GM12875 (cell line): ENCODE results near the gene MCM8.

Experiments
- H3K4me3 ChIP-seq: one replicate; pipeline ENCODE4 v1.5.1; 2011; ENCODE audit warnings: low read depth, low read length, control low read depth
- TF ChIP-seq, protein P1 (sequence below): IDR thresholded peaks from 2 replicates; pipeline ENCODE4 v1.5.1; 2011; ENCODE audit warnings: low read depth, mild to moderate bottlenecking, control low read depth, inconsistent platforms, low read length, moderate library complexity, borderline replicate concordance; ENCODE audit not compliant: insufficient read depth

Gene MCM8

DNA sequence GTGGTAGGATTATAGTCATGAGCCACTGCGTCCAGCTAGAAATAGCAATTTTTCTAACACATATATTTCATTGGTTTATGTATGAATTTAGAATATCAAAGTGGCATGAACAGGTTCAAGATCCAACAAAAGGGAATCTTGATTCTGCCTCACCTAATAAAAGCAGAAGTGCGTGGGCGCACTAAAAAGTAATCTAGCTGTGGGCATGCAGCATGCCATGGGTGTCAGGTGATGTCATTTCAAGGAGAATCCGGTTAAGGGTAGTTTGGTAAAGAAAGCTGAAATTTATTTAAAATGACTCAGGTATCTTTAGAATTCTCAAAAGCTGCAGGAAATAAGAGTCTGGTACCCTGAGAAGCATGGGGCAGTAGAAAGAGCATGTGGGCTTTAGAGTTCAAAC, 85.8 kb downstream of the MCM8 start:
- TF ChIP-seq, protein P1, sequence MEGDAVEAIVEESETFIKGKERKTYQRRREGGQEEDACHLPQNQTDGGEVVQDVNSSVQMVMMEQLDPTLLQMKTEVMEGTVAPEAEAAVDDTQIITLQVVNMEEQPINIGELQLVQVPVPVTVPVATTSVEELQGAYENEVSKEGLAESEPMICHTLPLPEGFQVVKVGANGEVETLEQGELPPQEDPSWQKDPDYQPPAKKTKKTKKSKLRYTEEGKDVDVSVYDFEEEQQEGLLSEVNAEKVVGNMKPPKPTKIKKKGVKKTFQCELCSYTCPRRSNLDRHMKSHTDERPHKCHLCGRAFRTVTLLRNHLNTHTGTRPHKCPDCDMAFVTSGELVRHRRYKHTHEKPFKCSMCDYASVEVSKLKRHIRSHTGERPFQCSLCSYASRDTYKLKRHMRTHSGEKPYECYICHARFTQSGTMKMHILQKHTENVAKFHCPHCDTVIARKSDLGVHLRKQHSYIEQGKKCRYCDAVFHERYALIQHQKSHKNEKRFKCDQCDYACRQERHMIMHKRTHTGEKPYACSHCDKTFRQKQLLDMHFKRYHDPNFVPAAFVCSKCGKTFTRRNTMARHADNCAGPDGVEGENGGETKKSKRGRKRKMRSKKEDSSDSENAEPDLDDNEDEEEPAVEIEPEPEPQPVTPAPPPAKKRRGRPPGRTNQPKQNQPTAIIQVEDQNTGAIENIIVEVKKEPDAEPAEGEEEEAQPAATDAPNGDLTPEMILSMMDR: no peak
- H3K4me3 ChIP-seq: no peak overlapping the region

DNA sequence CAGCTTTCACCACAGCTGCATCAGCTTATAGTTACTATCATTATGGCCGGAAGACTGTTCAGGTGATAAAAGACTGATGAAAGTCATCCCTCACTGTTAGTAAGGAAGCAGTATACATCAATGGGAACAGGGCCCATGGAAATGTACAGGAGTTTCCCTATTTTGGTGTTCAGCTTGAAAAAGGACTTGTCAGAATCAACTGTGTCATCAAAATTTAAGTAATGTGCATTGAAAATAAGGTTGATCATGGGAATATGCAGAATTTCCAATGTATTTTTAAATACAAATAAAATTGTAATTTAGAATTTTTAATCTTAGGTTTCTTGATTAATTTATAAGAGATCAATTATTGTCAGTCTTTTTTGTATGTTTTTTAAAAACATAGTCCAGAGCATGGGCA, 86.6 kb downstream of the MCM8 start:
- TF ChIP-seq, protein P1: no peak
- H3K4me3 ChIP-seq: no peak overlapping the region

DNA sequence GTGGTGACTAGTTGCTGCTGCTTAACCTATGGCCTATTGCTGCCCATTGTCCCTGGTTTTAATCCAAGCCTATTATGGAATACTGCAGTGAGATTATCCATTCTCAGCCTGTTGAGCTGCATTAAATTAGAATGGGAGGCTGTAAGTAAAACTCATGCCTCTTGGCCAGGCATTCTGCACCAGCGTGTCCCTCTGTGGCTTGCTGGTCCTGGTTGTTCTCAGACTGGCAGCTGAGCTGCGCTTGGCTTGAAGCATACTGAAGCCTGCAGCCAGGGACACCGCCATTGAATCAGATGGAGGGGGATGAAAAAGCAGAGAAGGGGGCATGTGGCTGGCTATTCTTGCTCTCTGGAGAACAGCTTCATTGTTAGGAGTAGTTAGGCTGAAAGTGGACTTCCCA, 87.8 kb downstream of the MCM8 start:
- TF ChIP-seq, protein P1: no peak
- no peak overlapping the region for H3K4me3 ChIP-seq

DNA sequence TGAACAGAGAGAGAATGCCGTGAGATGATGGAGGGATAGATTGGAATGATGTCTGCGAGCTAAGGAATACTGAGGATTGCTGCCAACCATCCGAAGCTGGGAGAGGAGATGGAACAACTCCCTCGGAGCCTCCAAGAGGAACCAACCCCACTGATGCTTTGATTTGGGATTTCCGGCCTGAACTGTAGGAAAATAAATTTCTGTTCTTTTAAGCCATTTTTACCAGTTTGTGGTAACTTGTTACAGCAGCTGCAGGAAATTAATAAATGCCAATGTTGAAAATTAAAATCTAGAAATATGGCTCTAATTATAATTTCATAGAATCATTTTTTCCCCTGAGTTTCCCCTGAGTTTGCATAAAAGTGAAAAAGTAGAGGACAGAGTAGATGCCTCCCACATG, 89.3 kb downstream of the MCM8 start:
- TF ChIP-seq, protein P1: no peak
- H3K4me3 ChIP-seq: no peak overlapping the region

DNA sequence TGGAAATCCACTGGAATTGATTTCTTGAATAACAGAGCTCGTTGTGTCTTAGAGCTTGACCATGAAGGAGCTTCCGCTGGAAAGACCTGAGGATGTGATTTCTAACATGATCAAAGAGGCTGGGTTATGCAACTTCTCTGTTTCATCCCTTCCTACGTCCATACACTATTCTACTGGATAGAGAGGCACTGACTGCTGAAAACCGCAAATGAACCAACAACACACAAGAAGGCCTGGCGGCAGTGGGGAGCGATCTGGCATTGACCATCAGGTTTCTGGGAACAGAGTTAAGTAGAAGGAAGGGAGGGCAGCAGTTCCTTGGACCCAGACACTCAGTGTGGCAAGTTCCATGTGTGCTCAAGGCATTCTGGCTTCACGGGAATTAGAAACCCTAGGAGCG, 90.1 kb downstream of the MCM8 start:
- TF ChIP-seq, protein P1: no peak
- H3K4me3 ChIP-seq: no peak overlapping the region

DNA sequence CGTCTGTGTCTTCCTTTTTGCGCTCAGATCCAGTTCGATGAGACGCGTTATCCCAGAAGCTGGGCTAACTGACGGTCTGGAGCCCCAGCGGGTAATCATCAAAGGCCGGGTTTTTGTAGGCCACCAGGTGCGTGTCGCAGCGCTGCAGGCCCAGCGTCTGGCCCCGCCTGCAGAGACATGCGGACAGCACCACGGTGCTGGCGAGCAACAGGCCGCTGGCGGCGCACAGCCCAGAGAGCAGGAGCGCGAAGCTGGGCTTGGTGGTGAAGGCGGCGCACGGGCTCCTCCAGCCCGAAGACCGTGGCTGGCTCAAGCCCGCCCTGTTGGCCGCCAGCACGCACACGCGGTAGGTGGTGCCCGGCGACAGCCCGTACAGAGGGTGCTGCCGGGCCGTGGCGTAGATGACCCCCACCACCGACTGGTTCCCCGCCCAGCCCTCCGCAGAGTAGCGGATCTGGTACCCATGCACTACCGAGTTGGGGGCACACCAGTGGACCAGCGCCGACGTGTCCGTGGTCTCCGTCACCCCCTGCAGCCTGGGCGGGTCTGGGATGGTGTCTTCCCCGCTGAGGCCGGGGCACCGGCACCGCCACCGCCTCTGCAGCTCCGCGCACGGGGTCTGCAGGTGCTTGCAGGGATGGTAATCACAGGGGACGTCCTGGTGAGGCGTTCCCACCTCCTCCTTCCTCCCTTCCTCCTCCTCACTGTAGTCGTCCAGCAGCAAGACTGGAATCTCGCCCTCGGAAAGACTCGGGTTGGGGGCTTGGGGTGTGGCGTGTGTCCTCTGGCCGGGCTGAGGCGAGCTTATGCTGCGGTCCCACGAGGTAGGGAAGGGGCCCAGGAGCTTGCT, 90.7 kb downstream of the MCM8 start:
- TF ChIP-seq, protein P1: no peak
- no peak overlapping the region for H3K4me3 ChIP-seq

DNA sequence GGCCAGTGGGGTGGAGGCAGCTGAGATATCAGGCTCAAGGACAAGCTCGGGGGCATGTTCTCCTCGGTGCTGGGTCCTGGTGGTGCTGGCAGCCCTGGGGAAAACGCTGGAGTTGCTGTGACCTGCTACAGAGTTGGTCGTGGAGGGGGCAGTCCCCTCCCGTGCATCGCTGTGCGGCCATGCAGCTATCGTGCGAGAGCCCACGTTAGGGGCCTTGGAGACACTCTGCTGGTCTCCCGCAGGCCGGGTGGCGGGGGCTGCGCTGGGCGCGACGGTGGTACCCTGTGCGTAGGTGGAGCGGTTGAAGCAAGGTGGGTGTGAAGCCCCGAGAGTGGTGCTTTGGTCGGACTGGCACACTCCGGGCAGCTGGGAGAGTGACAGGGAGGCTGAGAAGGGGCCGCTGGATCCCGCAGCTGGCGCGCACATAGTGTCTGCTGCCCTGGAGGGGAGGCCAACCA, 91.4 kb downstream of the MCM8 start:
- H3K4me3 ChIP-seq: no peak overlapping the region
- TF ChIP-seq, protein P1: no peak
